ENCODE data around the gene MAP1LC3B2. TPM values are rescaled to one million over a fixed set of nuclear protein-coding genes. Genes with fewer than 3 reads are reported as not detected.

Gene MAP1LC3B2
- total and polyA plus RNA-seq, 8 donors = 0.49 to 1.8 (median 0.68) TPM; not detected in 2

DNA sequence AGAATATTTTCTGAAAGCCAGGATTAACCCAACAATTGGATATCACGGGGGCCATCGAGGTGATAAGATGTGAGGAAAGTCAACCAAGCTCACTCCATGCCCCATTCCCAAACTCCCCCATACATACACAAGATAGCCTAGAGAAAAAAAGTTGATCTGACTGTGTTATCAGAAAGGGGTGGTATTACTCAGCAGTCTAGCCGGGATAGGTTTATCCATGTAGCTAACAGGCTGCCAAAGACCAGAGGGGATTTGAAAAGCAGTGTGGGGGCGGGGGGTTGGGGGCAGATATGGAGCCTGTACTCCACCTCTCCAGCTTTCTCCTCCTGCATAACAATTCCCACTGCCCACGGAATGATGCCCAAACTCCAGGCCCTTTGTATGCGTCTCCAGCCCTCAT lies 13.2 kb upstream of the MAP1LC3B2 start:
- no peak for DNase-seq
- no peak for ATAC-seq
- no peak overlapping the region for H3K4me3 ChIP-seq
- intact Hi-C loops (cut with DNase I) = no loop called here
- H3K9me3 ChIP-seq = no peaks in the 10 kb centered on the region
- H3K4me1 ChIP-seq = no peaks in the 10 kb centered on the region
- TF ChIP-seq, protein P1, sequence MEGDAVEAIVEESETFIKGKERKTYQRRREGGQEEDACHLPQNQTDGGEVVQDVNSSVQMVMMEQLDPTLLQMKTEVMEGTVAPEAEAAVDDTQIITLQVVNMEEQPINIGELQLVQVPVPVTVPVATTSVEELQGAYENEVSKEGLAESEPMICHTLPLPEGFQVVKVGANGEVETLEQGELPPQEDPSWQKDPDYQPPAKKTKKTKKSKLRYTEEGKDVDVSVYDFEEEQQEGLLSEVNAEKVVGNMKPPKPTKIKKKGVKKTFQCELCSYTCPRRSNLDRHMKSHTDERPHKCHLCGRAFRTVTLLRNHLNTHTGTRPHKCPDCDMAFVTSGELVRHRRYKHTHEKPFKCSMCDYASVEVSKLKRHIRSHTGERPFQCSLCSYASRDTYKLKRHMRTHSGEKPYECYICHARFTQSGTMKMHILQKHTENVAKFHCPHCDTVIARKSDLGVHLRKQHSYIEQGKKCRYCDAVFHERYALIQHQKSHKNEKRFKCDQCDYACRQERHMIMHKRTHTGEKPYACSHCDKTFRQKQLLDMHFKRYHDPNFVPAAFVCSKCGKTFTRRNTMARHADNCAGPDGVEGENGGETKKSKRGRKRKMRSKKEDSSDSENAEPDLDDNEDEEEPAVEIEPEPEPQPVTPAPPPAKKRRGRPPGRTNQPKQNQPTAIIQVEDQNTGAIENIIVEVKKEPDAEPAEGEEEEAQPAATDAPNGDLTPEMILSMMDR (IDR thresholded peaks at IDR 0.05) = no peak
- H3K27me3 ChIP-seq = no peaks in the 10 kb centered on the region
- 80 to 84% methylated on average over 6 of the region's 6 CpGs for WGBS, 2 donors
- FAIRE-seq = no peak
- H3K27ac ChIP-seq = no peak overlapping the region
- H3K36me3 ChIP-seq = no peaks in the 10 kb centered on the region

DNA sequence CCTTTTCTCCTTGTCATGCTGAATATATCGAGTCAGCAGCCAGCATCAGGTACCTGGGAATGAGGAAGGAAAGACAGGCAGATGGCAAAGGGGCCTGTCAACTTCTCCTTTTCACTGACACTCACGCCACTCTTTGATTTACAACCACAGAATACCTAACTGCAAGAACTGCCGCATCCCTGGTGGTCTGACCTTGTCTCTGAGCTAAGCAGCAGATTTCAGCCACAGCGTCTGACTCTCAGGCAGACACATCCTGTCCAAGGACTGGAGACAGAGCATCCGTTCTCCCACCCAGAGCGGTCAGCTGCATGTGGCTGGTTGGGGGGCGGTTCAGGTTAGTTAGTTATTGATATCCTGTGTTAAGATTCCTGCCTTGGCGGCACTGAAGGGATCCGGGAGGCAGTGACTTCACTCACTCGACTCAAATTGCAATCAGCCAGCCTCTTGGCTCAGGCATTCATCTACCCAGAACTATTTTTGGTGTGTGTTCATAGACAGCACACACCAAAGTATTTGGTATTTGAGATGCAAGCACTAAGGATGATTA lies 11.2 kb upstream of the MAP1LC3B2 start:
- H3K4me3 ChIP-seq = no peak overlapping the region
- no peak for FAIRE-seq
- no peaks in the 10 kb centered on the region for H3K4me1 ChIP-seq
- 69 to 73% methylated on average over 10 of the region's 10 CpGs for WGBS, 2 donors
- DNase-seq = no peak
- no peaks in the 10 kb centered on the region for H3K27me3 ChIP-seq
- no peak for ATAC-seq
- intact Hi-C loops (cut with DNase I) = no loop called here
- H3K9me3 ChIP-seq = no peaks in the 10 kb centered on the region
- TF ChIP-seq, protein P1 (IDR thresholded peaks at IDR 0.05) = no peak
- no peaks in the 10 kb centered on the region for H3K36me3 ChIP-seq
- no peak overlapping the region for H3K27ac ChIP-seq

DNA sequence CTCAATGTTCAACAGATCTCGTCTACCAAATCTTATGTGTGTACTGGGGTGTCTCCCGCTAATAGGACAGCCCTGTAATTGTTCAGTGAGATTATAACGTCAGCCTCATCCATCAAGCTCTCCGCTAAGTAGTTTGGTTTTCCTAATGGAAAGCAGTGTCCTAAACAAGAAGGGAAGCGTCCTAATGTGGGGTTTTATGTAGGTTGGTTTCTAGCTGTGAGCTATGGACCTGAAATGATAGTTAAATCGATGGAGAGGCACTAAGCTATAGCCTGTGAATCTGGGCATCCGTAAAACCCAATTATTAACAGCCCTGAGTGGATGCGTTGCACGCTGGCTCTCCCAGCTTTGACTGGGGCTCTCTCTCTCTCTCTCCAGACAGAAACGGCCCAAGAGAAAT lies 9.2 kb upstream of the MAP1LC3B2 start:
- TF ChIP-seq, protein P1 (IDR thresholded peaks at IDR 0.05) = no peak
- H3K36me3 ChIP-seq = no peaks in the 10 kb centered on the region
- H3K4me3 ChIP-seq = no peak overlapping the region
- no peak for FAIRE-seq
- intact Hi-C loops (cut with DNase I) = no loop called here
- H3K9me3 ChIP-seq = no peaks in the 10 kb centered on the region
- 66 to 72% methylated on average over 10 of the region's 10 CpGs for WGBS, 2 donors
- H3K4me1 ChIP-seq = no peaks in the 10 kb centered on the region
- no peak overlapping the region for H3K27ac ChIP-seq
- no peaks in the 10 kb centered on the region for H3K27me3 ChIP-seq
- no peak for DNase-seq
- no peak for ATAC-seq

DNA sequence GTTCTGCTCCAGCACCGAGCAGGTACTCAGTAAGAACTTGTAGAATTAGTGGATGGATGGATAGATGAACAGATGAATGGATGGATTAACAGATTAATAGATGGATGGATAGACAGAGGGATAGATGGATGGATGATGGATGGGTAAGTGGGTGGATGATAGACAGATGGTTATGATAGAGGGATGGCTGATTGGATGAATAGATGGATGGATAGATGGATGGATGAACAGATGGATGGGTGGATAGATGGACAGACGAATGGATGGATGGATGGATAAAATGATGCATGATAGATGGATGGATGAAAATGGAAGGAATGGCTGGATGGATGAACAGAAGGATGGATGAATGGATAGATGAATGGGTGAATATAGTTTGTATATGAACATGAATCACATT lies 8.0 kb upstream of the MAP1LC3B2 start:
- Histone ChIP-seq H3K27me3 (no peaks in the 10 kb centered on the region), H3K9me3 (no peaks in the 10 kb centered on the region), H3K36me3 (no peaks in the 10 kb centered on the region), H3K27ac (no peak overlapping the region), H3K4me3 (no peak overlapping the region), H3K4me1 (no peaks in the 10 kb centered on the region)
- FAIRE-seq = no peak
- no peak for DNase-seq
- 74 to 78% methylated on average over 2 of the region's 2 CpGs for WGBS, 2 donors
- intact Hi-C loops (cut with DNase I) = no loop called here
- no peak for ATAC-seq
- TF ChIP-seq, protein P1 (IDR thresholded peaks at IDR 0.05) = no peak

DNA sequence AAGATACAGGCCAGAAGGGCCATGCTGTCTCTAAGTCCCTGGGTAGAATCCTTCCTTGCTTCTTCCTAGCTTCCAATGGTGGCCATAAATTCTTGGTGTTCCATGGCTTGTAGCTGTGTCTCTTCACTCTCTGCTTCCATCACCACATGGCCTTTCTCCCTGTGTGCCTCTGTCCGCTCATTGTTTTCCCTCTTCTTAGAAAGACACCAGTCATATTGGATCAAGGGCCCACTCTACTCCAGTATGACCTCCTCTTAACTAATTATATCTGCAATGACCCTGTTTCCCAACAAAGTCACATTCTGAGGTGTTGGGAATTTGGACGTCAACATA lies 7.6 kb upstream of the MAP1LC3B2 start:
- H3K4me3 ChIP-seq = no peak overlapping the region
- intact Hi-C loops (cut with DNase I) = no loop called here
- no peaks in the 10 kb centered on the region for H3K36me3 ChIP-seq
- no peaks in the 10 kb centered on the region for H3K4me1 ChIP-seq
- ATAC-seq (no peak), DNase-seq (no peak), FAIRE-seq (no peak)
- no peak overlapping the region for H3K27ac ChIP-seq
- no peaks in the 10 kb centered on the region for H3K27me3 ChIP-seq
- no peaks in the 10 kb centered on the region for H3K9me3 ChIP-seq
- 91% methylated on average over 2 of the region's 2 CpGs for WGBS, 2 donors
- TF ChIP-seq, protein P1 (IDR thresholded peaks at IDR 0.05) = no peak

All from pancreas (tissue), 10 donors.